Activated CD8-positive, alpha-beta T cell treated with anti-CD3 and anti-CD28 coated beads for 36 hours (primary cell): ENCODE measurements around the gene SPTLC3. TPM values are rescaled to one million over a fixed set of nuclear protein-coding genes. Genes with fewer than 3 reads are reported as not detected.

Experiments
- ATAC-seq: fragments of 200-7000 bp; cut with Tn5 transposase; one replicate; pipeline ENCODE4 v1.10.0; 2021; ENCODE audit warnings: mild to moderate bottlenecking, moderate library complexity
- CTCF ChIA-PET: fragments of 350-600 bp; sonication (Branson Sonifier 250); formaldehyde crosslinking; loops from one replicate; lab custom pipeline; 2021; ENCODE audit warnings: antibody characterized with exemption; lab: Charles Lee
- POLR2A ChIA-PET: fragments of 350-600 bp; sonication (Branson Sonifier 250); formaldehyde crosslinking; loops from one replicate; lab custom pipeline; 2021; ENCODE audit warnings: antibody characterized with exemption; lab: Charles Lee
- DNase-seq: peaks from one replicate; pipeline ENCODE4 v3.0.0-alpha.2; 2020
- H3K27ac Mint-ChIP-seq: one replicate; pipeline ENCODE4 v1.8.0; 2021; ENCODE audit warnings: mild to moderate bottlenecking, mixed read lengths
- H3K27me3 Mint-ChIP-seq: one replicate; pipeline ENCODE4 v1.8.0; 2021; ENCODE audit warnings: mixed read lengths
- H3K36me3 Mint-ChIP-seq: one replicate; pipeline ENCODE4 v1.8.0; 2021; ENCODE audit warnings: low read depth, mixed read lengths
- H3K4me1 Mint-ChIP-seq: one replicate; pipeline ENCODE4 v1.8.0; 2021; ENCODE audit warnings: low read depth, mixed read lengths
- H3K4me3 Mint-ChIP-seq: one replicate; pipeline ENCODE4 v1.8.0; 2021; ENCODE audit warnings: mild to moderate bottlenecking, moderate library complexity, mixed read lengths
- H3K9me3 Mint-ChIP-seq: one replicate; pipeline ENCODE4 v1.8.0; 2021; ENCODE audit warnings: mixed read lengths
- CTCF ChIP-seq: fragments of 200-600 bp; IDR thresholded peaks from one replicate; pipeline ENCODE4 v1.8.0; 2022; ENCODE audit warnings: antibody characterized with exemption, mild to moderate bottlenecking
- intact Hi-C: fragments of 100-400 bp; cut with micrococcal nuclease; formaldehyde crosslinking; loops from one replicate; pipeline ENCODE4 v1.10.0; 2022
- total RNA-seq, 2 experiments: library from RNA; stranded (reverse); gene quantifications; one replicate each; pipeline ENCODE4 v1.2.3, GENCODE V29; 2021

Gene SPTLC3
- total RNA-seq, 2 experiments from 2014 or later = 0.72 to 0.77 TPM

- intact Hi-C loops = no loop called here
- DNase-seq = no peak
- TF ChIP-seq CTCF = no peak
- no peaks in the 10 kb centered on the region for H3K9me3 Mint-ChIP-seq
- no peak overlapping the region for H3K4me3 Mint-ChIP-seq
- no peak overlapping the region for H3K27ac Mint-ChIP-seq
- no peaks in the 10 kb centered on the region for H3K27me3 Mint-ChIP-seq
- no peaks in the 10 kb centered on the region for H3K4me1 Mint-ChIP-seq
- ATAC-seq = no peak
- CTCF ChIA-PET = no interaction called here
- POLR2A ChIA-PET = no interaction called here
- H3K36me3 Mint-ChIP-seq = no peaks in the 10 kb centered on the region
Observed at GRCh38 chr20:13082378-13082777, 73.6 kb downstream of the SPTLC3 start.

GRCh38 chr20:13085275-13085674 is 76.5 kb downstream of the SPTLC3 start:
- H3K36me3 Mint-ChIP-seq = no peaks in the 10 kb centered on the region
- POLR2A ChIA-PET = no interaction called here
- H3K4me1 Mint-ChIP-seq = no peaks in the 10 kb centered on the region
- no peak overlapping the region for H3K4me3 Mint-ChIP-seq
- DNase-seq (no peak), ATAC-seq (no peak)
- TF ChIP-seq CTCF = no peak
- CTCF ChIA-PET = no interaction called here
- H3K9me3 Mint-ChIP-seq = no peaks in the 10 kb centered on the region
- intact Hi-C loops = no loop called here
- H3K27me3 Mint-ChIP-seq = no peaks in the 10 kb centered on the region
- no peak overlapping the region for H3K27ac Mint-ChIP-seq

GRCh38 chr20:13089950-13090469 is 81.2 kb downstream of the SPTLC3 start:
- Mint-ChIP-seq H3K27ac (no peak overlapping the region), H3K36me3 (no peaks in the 10 kb centered on the region), H3K27me3 (no peaks in the 10 kb centered on the region), H3K4me3 (no peak overlapping the region), H3K4me1 (no peaks in the 10 kb centered on the region), H3K9me3 (no peaks in the 10 kb centered on the region)
- intact Hi-C loops = no loop called here
- DNase-seq = no peak
- ChIA-PET CTCF (no interaction called here), POLR2A (no interaction called here)
- ATAC-seq = no peak
- TF ChIP-seq CTCF = no peak

GRCh38 chr20:13092111-13092510 is 83.3 kb downstream of the SPTLC3 start:
- Mint-ChIP-seq H3K27ac (no peak overlapping the region), H3K4me3 (no peak overlapping the region), H3K27me3 (no peaks in the 10 kb centered on the region), H3K36me3 (no peaks in the 10 kb centered on the region), H3K9me3 (no peaks in the 10 kb centered on the region), H3K4me1 (no peaks in the 10 kb centered on the region)
- TF ChIP-seq CTCF = no peak
- ATAC-seq (no peak), DNase-seq (no peak)
- intact Hi-C loops = no loop called here
- ChIA-PET POLR2A (no interaction called here), CTCF (no interaction called here)

GRCh38 chr20:13094976-13095375 is 86.2 kb downstream of the SPTLC3 start:
- CTCF ChIA-PET = interaction anchor here (1.0 to 1.7 kb wide), 4 partner anchors 9 to 125 kb away, joined by 3 to 4 read pairs (median 4); no protein-coding TSS in a partner anchor
- H3K4me3 Mint-ChIP-seq = no peak overlapping the region
- no peak overlapping the region for H3K27ac Mint-ChIP-seq
- H3K36me3 Mint-ChIP-seq = no peaks in the 10 kb centered on the region
- H3K4me1 Mint-ChIP-seq = no peaks in the 10 kb centered on the region
- DNase-seq (no peak), ATAC-seq (no peak)
- intact Hi-C loops = no loop called here
- TF ChIP-seq CTCF = no peak
- H3K9me3 Mint-ChIP-seq = no peaks in the 10 kb centered on the region
- no peaks in the 10 kb centered on the region for H3K27me3 Mint-ChIP-seq
- POLR2A ChIA-PET = no interaction called here
